Breast epithelium (tissue), 4 donors: Measurements from ENCODE around the gene GAS1. TPM values are rescaled to one million over a fixed set of nuclear protein-coding genes. Genes with fewer than 3 reads are reported as not detected.
A peak's percentile ranks its signal among the peaks of the same experiment; 100 is the strongest.

Experiments used
- DNase-seq, 2 donors: peaks; one replicate each; pipeline ENCODE4 v3.0.0-alpha.2; 2019; ENCODE audit warnings: low spot score in 2 of 2
- H3K27ac ChIP-seq, 2 donors: fragments of 200-600 bp; sonication (generic) in 1 of 2; one replicate each; pipeline ENCODE4 v1.5.1; 2016 to 2019; ENCODE audit warnings: mild to moderate bottlenecking in 1 of 2
- H3K27me3 ChIP-seq, 2 donors: fragments of 200-600 bp; sonication (generic) in 1 of 2; one replicate each; pipeline versions ENCODE4 v1.5.1 to v1.6.0; 2017 to 2019; ENCODE audit warnings: control low read depth in 1 of 2, mild to moderate bottlenecking in 1 of 2
- H3K36me3 ChIP-seq: fragments of 200-600 bp; one replicate; pipeline ENCODE4 v1.5.1; 2019
- H3K4me1 ChIP-seq, 2 donors: fragments of 200-600 bp; sonication (generic); one replicate each; pipeline ENCODE4 v1.5.1; 2016 to 2019; ENCODE audit warnings: control low read depth in 1 of 2
- H3K4me3 ChIP-seq, 3 donors: fragments of 200-600 bp; sonication (generic); 1 replicate in 2 of 3; 2 replicates in 1 of 3; pipeline ENCODE4 v1.5.1; 2016 to 2019; ENCODE audit warnings: mild to moderate bottlenecking in 3 of 3, moderate library complexity in 2 of 3
- H3K9me3 ChIP-seq, 2 donors: fragments of 200-600 bp; sonication (generic) in 1 of 2; one replicate each; pipeline ENCODE4 v1.5.1; 2016 to 2019; ENCODE audit warnings: control low read depth in 1 of 2
- POLR2A ChIP-seq: fragments of 450-650 bp; IDR thresholded peaks from one replicate; pipeline ENCODE4 v1.6.1; 2016; ENCODE audit warnings: antibody characterized with exemption, mild to moderate bottlenecking, moderate library complexity
- POLR2AphosphoS5 ChIP-seq, 3 donors: sonication (generic); formaldehyde crosslinking; IDR thresholded peaks; one replicate each; pipeline ENCODE4 v1.6.1; 2017; ENCODE audit warnings: antibody characterized with exemption in 3 of 3
- intact Hi-C: fragments of 100-400 bp; cut with DNase I; formaldehyde crosslinking; loops from one replicate; pipeline ENCODE4 v1.15.1; 2023; ENCODE audit warnings: low total_unique reads
- total RNA-seq, 3 donors: library from RNA; depleted of rRNA; stranded (reverse); fragments of >200 nt; gene quantifications; one replicate each; pipeline ENCODE4 v1.1.0, GENCODE V29; 2016
- TF ChIP-seq, protein P1 (sequence below), 3 donors: fragments of 450-650 bp; IDR thresholded peaks; one replicate each; pipeline ENCODE4 v1.5.1; 2016 to 2017; ENCODE audit warnings: antibody characterized with exemption in 3 of 3, mild to moderate bottlenecking in 3 of 3, moderate library complexity in 3 of 3

Gene GAS1
- total RNA-seq, 3 donors from 2014 or later: 48.2 to 99.9 (median 79.8) TPM

DNA sequence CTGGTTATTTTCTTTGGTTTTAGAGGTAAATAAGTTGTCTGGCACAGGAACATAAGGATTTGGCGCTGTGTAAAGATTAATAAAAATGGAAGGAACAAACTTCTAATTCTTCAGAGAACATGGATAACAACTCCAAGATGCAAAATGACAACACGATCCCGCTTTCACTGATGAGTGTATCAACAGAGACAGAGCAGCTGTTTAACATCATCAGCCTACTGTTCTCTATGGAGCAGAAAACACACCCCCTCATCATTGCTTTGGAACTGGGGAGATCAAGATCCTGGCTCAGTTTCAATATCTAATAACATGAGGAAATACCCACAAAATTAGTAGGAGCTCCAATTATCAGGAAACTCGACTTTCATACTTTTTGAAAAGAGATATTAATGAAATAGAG, 8.3 kb upstream of the GAS1 start:
- intact Hi-C loops: no loop called here

DNA sequence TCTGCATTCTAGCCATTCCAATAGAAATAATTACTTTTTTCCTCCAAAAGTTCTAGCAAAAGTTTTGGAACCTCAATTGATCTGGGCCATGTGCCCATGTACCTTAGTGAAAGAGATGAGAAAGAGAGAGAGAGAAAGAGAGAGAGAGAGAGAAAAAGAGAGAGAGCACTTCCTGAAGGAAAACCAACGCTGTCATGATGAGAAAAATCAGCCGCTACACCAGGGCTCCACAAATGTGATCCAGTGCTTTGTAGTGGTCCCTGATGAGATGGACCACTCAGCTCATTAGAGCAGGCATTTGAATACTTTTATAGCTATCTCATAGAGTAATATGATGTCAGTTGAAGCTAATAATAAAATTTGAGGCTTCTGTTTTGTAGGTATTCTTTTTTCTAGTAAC, 7.7 kb upstream of the GAS1 start:
- no peak overlapping the region for H3K27ac ChIP-seq
- no peaks in the 10 kb centered on the region for H3K36me3 ChIP-seq
- no peak overlapping the region for H3K4me3 ChIP-seq
- intact Hi-C loops: no loop called here
- TF ChIP-seq POLR2A: no peak
- no peak for TF ChIP-seq POLR2AphosphoS5 (IDR thresholded peaks at IDR 0.05)
- TF ChIP-seq, protein P1, sequence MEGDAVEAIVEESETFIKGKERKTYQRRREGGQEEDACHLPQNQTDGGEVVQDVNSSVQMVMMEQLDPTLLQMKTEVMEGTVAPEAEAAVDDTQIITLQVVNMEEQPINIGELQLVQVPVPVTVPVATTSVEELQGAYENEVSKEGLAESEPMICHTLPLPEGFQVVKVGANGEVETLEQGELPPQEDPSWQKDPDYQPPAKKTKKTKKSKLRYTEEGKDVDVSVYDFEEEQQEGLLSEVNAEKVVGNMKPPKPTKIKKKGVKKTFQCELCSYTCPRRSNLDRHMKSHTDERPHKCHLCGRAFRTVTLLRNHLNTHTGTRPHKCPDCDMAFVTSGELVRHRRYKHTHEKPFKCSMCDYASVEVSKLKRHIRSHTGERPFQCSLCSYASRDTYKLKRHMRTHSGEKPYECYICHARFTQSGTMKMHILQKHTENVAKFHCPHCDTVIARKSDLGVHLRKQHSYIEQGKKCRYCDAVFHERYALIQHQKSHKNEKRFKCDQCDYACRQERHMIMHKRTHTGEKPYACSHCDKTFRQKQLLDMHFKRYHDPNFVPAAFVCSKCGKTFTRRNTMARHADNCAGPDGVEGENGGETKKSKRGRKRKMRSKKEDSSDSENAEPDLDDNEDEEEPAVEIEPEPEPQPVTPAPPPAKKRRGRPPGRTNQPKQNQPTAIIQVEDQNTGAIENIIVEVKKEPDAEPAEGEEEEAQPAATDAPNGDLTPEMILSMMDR (IDR thresholded peaks at IDR 0.05): no peak
- H3K9me3 ChIP-seq: no peaks in the 10 kb centered on the region
- no peak for DNase-seq
- H3K4me1 ChIP-seq: no peaks in the 10 kb centered on the region
- H3K27me3 ChIP-seq: no peaks in the 10 kb centered on the region

More for the DNA sequence above, 8.3 kb upstream of the GAS1 start:
- Histone ChIP-seq H3K4me3 (no peak overlapping the region), H3K27me3 (no peaks in the 10 kb centered on the region), H3K27ac (no peak overlapping the region), H3K9me3 (no peaks in the 10 kb centered on the region), H3K4me1 (no peaks in the 10 kb centered on the region), H3K36me3 (no peaks in the 10 kb centered on the region)
- TF ChIP-seq POLR2AphosphoS5 (IDR thresholded peaks at IDR 0.05) (no peak), POLR2A (no peak)
- TF ChIP-seq, protein P1 (IDR thresholded peaks at IDR 0.05): no peak
- no peak for DNase-seq

DNA sequence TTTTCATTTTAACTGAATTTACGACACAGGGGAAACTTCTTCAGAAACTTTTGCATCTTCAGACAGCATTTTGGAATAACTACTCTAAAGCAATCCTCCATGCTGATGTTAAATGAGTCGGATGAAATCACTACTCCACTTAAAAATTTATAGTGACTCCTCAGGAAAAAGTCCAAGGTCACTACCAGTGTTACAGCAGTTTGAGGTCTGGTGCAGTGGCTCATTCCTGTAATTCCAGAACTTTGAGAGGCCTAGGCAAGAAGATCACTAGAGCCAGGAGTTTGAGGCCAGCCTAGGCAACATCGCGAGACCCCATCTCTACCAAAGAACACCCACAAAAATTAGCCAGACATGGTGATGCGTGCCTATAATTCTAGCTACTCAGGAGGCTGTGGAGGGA, 5.9 kb upstream of the GAS1 start:
- Histone ChIP-seq H3K36me3 (no peaks in the 10 kb centered on the region), H3K9me3 (no peaks in the 10 kb centered on the region), H3K27ac (no peak overlapping the region), H3K27me3 (no peaks in the 10 kb centered on the region), H3K4me1 (no peaks in the 10 kb centered on the region), H3K4me3 (no peak overlapping the region)
- intact Hi-C loops: no loop called here
- no peak for TF ChIP-seq POLR2AphosphoS5 (IDR thresholded peaks at IDR 0.05)
- TF ChIP-seq POLR2A: no peak
- TF ChIP-seq, protein P1 (IDR thresholded peaks at IDR 0.05): no peak
- DNase-seq: no peak

DNA sequence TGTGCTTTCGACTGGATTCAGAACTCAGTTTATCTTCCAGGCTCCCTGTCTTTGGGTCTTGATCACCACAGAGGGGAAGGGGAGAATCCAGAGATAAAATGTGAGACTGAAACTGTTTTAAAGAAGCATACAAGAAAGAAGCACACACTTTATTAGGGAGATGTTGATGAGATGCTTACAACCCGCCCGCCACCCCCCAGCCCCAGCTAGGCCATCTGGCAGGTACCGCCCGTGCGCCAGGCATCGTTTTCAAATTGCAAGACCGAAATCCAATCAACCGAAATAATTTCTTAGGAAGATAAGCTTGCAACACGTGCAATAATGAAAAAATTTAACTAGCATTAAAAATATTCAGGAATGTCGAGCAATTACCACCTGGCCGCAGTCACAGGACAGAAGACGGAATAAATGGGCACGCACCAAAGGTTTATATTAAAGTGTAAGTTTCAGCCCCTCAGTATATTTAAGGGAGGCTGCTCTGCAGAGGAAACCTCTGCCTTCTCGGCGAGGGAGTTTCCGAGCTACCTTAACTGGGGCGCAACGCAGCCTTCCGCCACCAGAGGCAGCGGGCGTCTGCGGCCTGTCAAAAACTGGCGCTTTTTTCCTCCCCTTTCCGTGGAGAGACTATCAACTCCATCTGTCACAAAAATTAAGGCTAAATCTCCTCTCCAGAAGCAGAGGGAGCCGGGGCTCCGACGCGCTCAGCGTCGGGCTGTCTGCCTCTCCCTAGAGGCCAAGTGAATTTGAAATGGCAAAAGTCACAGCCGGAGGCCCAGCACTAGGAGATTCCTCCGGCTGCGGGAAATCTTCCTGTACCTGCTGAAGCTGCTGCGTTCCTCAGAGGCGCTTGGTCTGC, 996 bp upstream of the GAS1 start:
- Histone ChIP-seq H3K4me1 (no peaks in the 10 kb centered on the region), H3K27ac (peak overlapping the region; percentile 45 to 89), H3K27me3 (no peaks in the 10 kb centered on the region), H3K4me3 (peak overlapping the region; percentile 85 to 90 (median 87)), H3K36me3 (no peaks in the 10 kb centered on the region), H3K9me3 (no peaks in the 10 kb centered on the region)
- DNase-seq: peak; percentile 68 to 75
- intact Hi-C loops: no loop called here
- TF ChIP-seq POLR2A (peak; percentile 22), POLR2AphosphoS5 (IDR thresholded peaks at IDR 0.05) (peak; percentile 58 to 62 (median 60))
- TF ChIP-seq, protein P1 (IDR thresholded peaks at IDR 0.05): peak; percentile 86 to 93 (median 88)
